ENCODE measurements around the gene AQP12A. TPM values are rescaled to one million over a fixed set of nuclear protein-coding genes. Genes with fewer than 3 reads are reported as not detected.

The AQP12A gene
- total and polyA plus RNA-seq, 10 of the 15 experiments (the other 5 are each of a cell fraction or from before 2014, with no cell fraction given) = not detected

- in situ Hi-C loops (cut with MboI) = no loop called here
- Histone ChIP-seq H3K4me1 (ENCODE audit: control insufficient read depth, insufficient read depth, low read length) (no peaks in the 10 kb centered on the region), H3K4me3 (no peak overlapping the region), H3K9me3 (replicated peaks; ENCODE audit: control insufficient read depth, insufficient read depth, low read length) (no peaks in the 10 kb centered on the region), H3K4me2 (ENCODE audit: control insufficient read depth, insufficient read depth) (no peak overlapping the region), H3K79me2 (ENCODE audit: control insufficient read depth, insufficient read depth, low read length) (no peaks in the 10 kb centered on the region), H3K9ac (ENCODE audit: control insufficient read depth, insufficient read depth, low read length) (no peak overlapping the region), H3K36me3 (ENCODE audit: control insufficient read depth in 2 of 2, insufficient read depth in 2 of 2, low read length in 1 of 2) (no peaks in the 10 kb centered on the region), H4K20me1 (ENCODE audit: control insufficient read depth, insufficient read depth) (no peaks in the 10 kb centered on the region), H3K27me3 (replicated peaks in 1 of 2; ENCODE audit: control insufficient read depth in 2 of 2, insufficient read depth in 2 of 2, low read length in 1 of 2) (peaks cover 0 to 2% of the 10 kb centered on the region in 2 experiments; a peak in 2 of 4 replicates), H3K27ac (ENCODE audit: control insufficient read depth, insufficient read depth) (no peak overlapping the region), H2AFZ (ENCODE audit: control insufficient read depth, low read depth, low read length) (no peak overlapping the region)
- intact Hi-C loops (cut with micrococcal nuclease; ENCODE audit: unreplicated experiment) = loop anchor here (10.0 kb wide), 1 partner anchor 192 kb away; no protein-coding TSS in a partner anchor
- ChIA-PET RAD21 (ENCODE audit: unreplicated experiment) (no interaction called here), CTCF (no interaction called here), POLR2A (no interaction called here), SMC1A (ENCODE audit: uncharacterized antibody, unreplicated experiment) (no interaction called here)
- TF ChIP-seq SIX5 (IDR thresholded peaks at IDR 0.05; ENCODE audit: low read depth, low read length, severe bottlenecking) (no peak), NR2C2 (IDR thresholded peaks at IDR 0.05; ENCODE audit: borderline replicate concordance, control insufficient read depth, insufficient read length, low read depth) (no peak), CTCF (IDR thresholded peaks at IDR 0.05 in 2 of 3, conservative IDR thresholded peaks at IDR 0.05 in 1 of 3; ENCODE audit: control insufficient read depth in 2 of 3, extremely low read depth in 1 of 3, insufficient read depth in 1 of 3, low read depth in 3 of 3, low read length in 3 of 3) (no peak), YBX1 (IDR thresholded peaks at IDR 0.05) (no peak), CHD4 (IDR thresholded peaks at IDR 0.05) (no peak), ZBED1 (IDR thresholded peaks at IDR 0.05; ENCODE audit: borderline replicate concordance) (no peak), HCFC1 (IDR thresholded peaks at IDR 0.05; ENCODE audit: low read length) (no peak), ZNF24 (IDR thresholded peaks at IDR 0.05) (no peak)
- no TSS peak for BruUV-seq (replicated peaks)
- WGBS (ENCODE audit: insufficient coverage, insufficient replicate concordance, low lambda C conversion rate, missing lambda C conversion rate) = 53% methylated on average over 15 of the region's 15 CpGs
- DNase-seq (ENCODE audit: low read depth, low spot score) = no peak
- no peak for FAIRE-seq
- ATAC-seq = no peak
Observed at GRCh38 chr2:240707043-240707756, 15.5 kb downstream of the AQP12A start.
